ENCODE measurements around the gene FSHB.

The FSHB gene

DNA sequence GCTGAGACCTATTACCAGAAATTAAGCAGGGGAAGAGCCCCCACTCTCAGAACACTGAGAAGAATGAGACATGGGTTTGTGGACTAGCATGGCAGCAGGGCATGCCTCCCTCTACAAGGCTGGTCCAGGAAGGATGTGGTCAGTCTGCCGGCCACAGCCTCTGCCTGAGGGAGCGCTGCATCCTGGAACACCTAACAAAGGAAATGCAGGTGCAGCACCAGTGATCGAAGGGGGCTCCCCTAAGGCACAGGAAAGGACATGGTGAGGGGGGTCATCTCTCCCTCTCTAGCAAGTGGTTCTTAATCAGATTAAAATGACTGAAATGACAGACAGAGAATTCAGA is 51.4 kb downstream of the FSHB start:
- Histone ChIP-seq H3K4me3 (replicated peaks; ENCODE audit: low read depth, low read length) (no peak overlapping the region), H3K36me3 (ENCODE audit: control insufficient read depth, insufficient read depth, low read length) (no peaks in the 10 kb centered on the region), H3K27me3 (replicated peaks; ENCODE audit: control insufficient read depth, insufficient read depth, low read length) (no peaks in the 10 kb centered on the region)
- DNase-seq (ENCODE audit: extremely low read depth, insufficient read length) = peak; percentile 25
- TF ChIP-seq, protein P1, sequence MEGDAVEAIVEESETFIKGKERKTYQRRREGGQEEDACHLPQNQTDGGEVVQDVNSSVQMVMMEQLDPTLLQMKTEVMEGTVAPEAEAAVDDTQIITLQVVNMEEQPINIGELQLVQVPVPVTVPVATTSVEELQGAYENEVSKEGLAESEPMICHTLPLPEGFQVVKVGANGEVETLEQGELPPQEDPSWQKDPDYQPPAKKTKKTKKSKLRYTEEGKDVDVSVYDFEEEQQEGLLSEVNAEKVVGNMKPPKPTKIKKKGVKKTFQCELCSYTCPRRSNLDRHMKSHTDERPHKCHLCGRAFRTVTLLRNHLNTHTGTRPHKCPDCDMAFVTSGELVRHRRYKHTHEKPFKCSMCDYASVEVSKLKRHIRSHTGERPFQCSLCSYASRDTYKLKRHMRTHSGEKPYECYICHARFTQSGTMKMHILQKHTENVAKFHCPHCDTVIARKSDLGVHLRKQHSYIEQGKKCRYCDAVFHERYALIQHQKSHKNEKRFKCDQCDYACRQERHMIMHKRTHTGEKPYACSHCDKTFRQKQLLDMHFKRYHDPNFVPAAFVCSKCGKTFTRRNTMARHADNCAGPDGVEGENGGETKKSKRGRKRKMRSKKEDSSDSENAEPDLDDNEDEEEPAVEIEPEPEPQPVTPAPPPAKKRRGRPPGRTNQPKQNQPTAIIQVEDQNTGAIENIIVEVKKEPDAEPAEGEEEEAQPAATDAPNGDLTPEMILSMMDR (IDR thresholded peaks at IDR 0.05; ENCODE audit: insufficient read depth, low read length, poor library complexity, severe bottlenecking) = no peak
